ENCODE data around the gene NKRF.

The NKRF gene

GRCh38 chrX:119646515-119646914 lies 40.3 kb upstream of the NKRF start:
- H4K20me1 ChIP-seq (ENCODE audit: control insufficient read depth, insufficient read depth, low read depth, low read length), result no peaks in the 10 kb centered on the region
- H3K27ac ChIP-seq (ENCODE audit: low read depth, low read length), result no peak overlapping the region
- H3K4me1 ChIP-seq (ENCODE audit: control insufficient read depth, low read length), result no peaks in the 10 kb centered on the region
- no peak overlapping the region for H3K4me2 ChIP-seq (ENCODE audit: low read length)
- no peak for TF ChIP-seq CTCF (IDR thresholded peaks at IDR 0.05; ENCODE audit: low read depth, low read length, poor library complexity, severe bottlenecking)
- TF ChIP-seq EZH2phosphoT487 (IDR thresholded peaks at IDR 0.05; ENCODE audit: borderline replicate concordance, low read length), result no peak
- H3K4me3 ChIP-seq (ENCODE audit: low read length), result no peak overlapping the region
- no peaks in the 10 kb centered on the region for H3K79me2 ChIP-seq (ENCODE audit: control insufficient read depth, low read length)
- no peaks in the 10 kb centered on the region for H3F3A ChIP-seq (ENCODE audit: control insufficient read depth, insufficient read depth)
- H3K27me3 ChIP-seq (ENCODE audit: control insufficient read depth, low read length), result no peaks in the 10 kb centered on the region
- no peaks in the 10 kb centered on the region for H3K9me2 ChIP-seq (replicated peaks; ENCODE audit: control insufficient read depth, low read length)
- H3K36me3 ChIP-seq (ENCODE audit: control insufficient read depth, low read length), result peaks cover 57% of the 10 kb centered on the region
- H3K9me3 ChIP-seq (ENCODE audit: control insufficient read depth, insufficient read depth, low read length), result no peaks in the 10 kb centered on the region

GRCh38 chrX:119643696-119644095 lies 37.5 kb upstream of the NKRF start:
- H3K9me3 ChIP-seq (ENCODE audit: control insufficient read depth, insufficient read depth, low read length), result no peaks in the 10 kb centered on the region
- H3K27me3 ChIP-seq (ENCODE audit: control insufficient read depth, low read length), result no peaks in the 10 kb centered on the region
- H3K4me1 ChIP-seq (ENCODE audit: control insufficient read depth, low read length), result no peaks in the 10 kb centered on the region
- H3K27ac ChIP-seq (ENCODE audit: low read depth, low read length), result no peak overlapping the region
- no peaks in the 10 kb centered on the region for H3K79me2 ChIP-seq (ENCODE audit: control insufficient read depth, low read length)
- H3K4me2 ChIP-seq (ENCODE audit: low read length), result no peak overlapping the region
- H3K36me3 ChIP-seq (ENCODE audit: control insufficient read depth, low read length), result peaks cover 60% of the 10 kb centered on the region
- no peaks in the 10 kb centered on the region for H3F3A ChIP-seq (ENCODE audit: control insufficient read depth, insufficient read depth)
- no peaks in the 10 kb centered on the region for H4K20me1 ChIP-seq (ENCODE audit: control insufficient read depth, insufficient read depth, low read depth, low read length)
- no peak overlapping the region for H3K4me3 ChIP-seq (ENCODE audit: low read length)
- H3K9me2 ChIP-seq (replicated peaks; ENCODE audit: control insufficient read depth, low read length), result no peaks in the 10 kb centered on the region
- TF ChIP-seq EZH2phosphoT487 (IDR thresholded peaks at IDR 0.05; ENCODE audit: borderline replicate concordance, low read length) (no peak), CTCF (IDR thresholded peaks at IDR 0.05; ENCODE audit: low read depth, low read length, poor library complexity, severe bottlenecking) (no peak)

GRCh38 chrX:119640731-119641170 lies 34.5 kb upstream of the NKRF start:
- no peaks in the 10 kb centered on the region for H3K79me2 ChIP-seq (ENCODE audit: control insufficient read depth, low read length)
- no peaks in the 10 kb centered on the region for H3F3A ChIP-seq (ENCODE audit: control insufficient read depth, insufficient read depth)
- no peaks in the 10 kb centered on the region for H3K9me3 ChIP-seq (ENCODE audit: control insufficient read depth, insufficient read depth, low read length)
- H3K27me3 ChIP-seq (ENCODE audit: control insufficient read depth, low read length), result no peaks in the 10 kb centered on the region
- no peak overlapping the region for H3K4me2 ChIP-seq (ENCODE audit: low read length)
- no peak overlapping the region for H3K27ac ChIP-seq (ENCODE audit: low read depth, low read length)
- no peaks in the 10 kb centered on the region for H3K9me2 ChIP-seq (replicated peaks; ENCODE audit: control insufficient read depth, low read length)
- peaks cover 8% of the 10 kb centered on the region; the same call in 1 of the 2 replicates for H3K4me1 ChIP-seq (ENCODE audit: control insufficient read depth, low read length)
- H4K20me1 ChIP-seq (ENCODE audit: control insufficient read depth, insufficient read depth, low read depth, low read length), result no peaks in the 10 kb centered on the region
- no peak for TF ChIP-seq CTCF (IDR thresholded peaks at IDR 0.05; ENCODE audit: low read depth, low read length, poor library complexity, severe bottlenecking)
- no peak for TF ChIP-seq EZH2phosphoT487 (IDR thresholded peaks at IDR 0.05; ENCODE audit: borderline replicate concordance, low read length)
- H3K4me3 ChIP-seq (ENCODE audit: low read length), result no peak overlapping the region
- H3K36me3 ChIP-seq (ENCODE audit: control insufficient read depth, low read length), result peaks cover 64% of the 10 kb centered on the region

All from DOHH2 (cell line).